ENCODE measurements around the gene HRAS. TPM values are rescaled to one million over a fixed set of nuclear protein-coding genes. Genes with fewer than 3 reads are reported as not detected.

HRAS gene
- total and polyA plus RNA-seq, 2 of the 13 experiments (the other 11 are each of a cell fraction or from before 2014, with no cell fraction given) = 32.9 to 50.0 TPM

- TF ChIP-seq TFDP2 (CRISPR knock-in tag; IDR thresholded peaks at IDR 0.05) = peak; percentile 63
- TF ChIP-seq MBNL3 (CRISPR knock-in tag; conservative IDR thresholded peaks at IDR 0.05) = no peak
- TF ChIP-seq CBX1 (IDR thresholded peaks at IDR 0.05; ENCODE audit: low read depth) = no peak
- TF ChIP-seq ZSCAN22 (CRISPR knock-in tag; IDR thresholded peaks at IDR 0.05) = no peak
- TF ChIP-seq YEATS4 (CRISPR knock-in tag; IDR thresholded peaks at IDR 0.05; ENCODE audit: borderline replicate concordance) = peak; percentile 40; the same call in 1 of the 2 replicates
- no peak for TF ChIP-seq DDIT3 (CRISPR knock-in tag; IDR thresholded peaks at IDR 0.05)
- no peak for TF ChIP-seq ZNF672 (CRISPR knock-in tag; IDR thresholded peaks at IDR 0.05)
- no peak for TF ChIP-seq RFX3 (CRISPR knock-in tag; IDR thresholded peaks at IDR 0.05)
- TF ChIP-seq KMT2B (CRISPR knock-in tag; IDR thresholded peaks at IDR 0.05) = no peak; the same call in 1 of the 2 replicates
- no peak for TF ChIP-seq HHEX (CRISPR knock-in tag; IDR thresholded peaks at IDR 0.05)
- TF ChIP-seq SP5 (CRISPR knock-in tag; IDR thresholded peaks at IDR 0.05; ENCODE audit: borderline replicate concordance, low read depth) = 0 out of 2 replicates have a peak, but pooled peaks have one; percentile 20
- TF ChIP-seq SAFB2 (CRISPR knock-in tag; IDR thresholded peaks at IDR 0.05; ENCODE audit: borderline replicate concordance, low read depth) = no peak
- TF ChIP-seq ZNF281 (CRISPR knock-in tag; IDR thresholded peaks at IDR 0.05; ENCODE audit: borderline replicate concordance) = no peak; the same call in 1 of the 2 replicates
- no peak for TF ChIP-seq ZNF10 (CRISPR knock-in tag; IDR thresholded peaks at IDR 0.05; ENCODE audit: borderline replicate concordance, low read depth)
- no peak for TF ChIP-seq SUZ12 (IDR thresholded peaks at IDR 0.05; ENCODE audit: low read depth, low read length)
- no peak for TF ChIP-seq ZNF674 (CRISPR knock-in tag; IDR thresholded peaks at IDR 0.05; ENCODE audit: low read depth)
- TF ChIP-seq HNRNPH1 (optimal IDR thresholded peaks at IDR 0.05; ENCODE audit: low read depth, low read length) = no peak
- TF ChIP-seq ZFP91 (CRISPR knock-in tag; IDR thresholded peaks at IDR 0.05; ENCODE audit: borderline replicate concordance) = peak; percentile 41; the same call in 1 of the 2 replicates
- TF ChIP-seq CREB3 (CRISPR knock-in tag; IDR thresholded peaks at IDR 0.05) = no peak
- TF ChIP-seq SSRP1 (CRISPR knock-in tag; IDR thresholded peaks at IDR 0.05) = no peak
- TF ChIP-seq REL (CRISPR knock-in tag; conservative IDR thresholded peaks at IDR 0.05) = no peak
- TF ChIP-seq FOXJ3 (CRISPR knock-in tag; IDR thresholded peaks at IDR 0.05; ENCODE audit: borderline replicate concordance) = no peak
Observed at GRCh38 chr11:575313-575995, 40.1 kb upstream of the HRAS start (continued).
